ENCODE results near the gene FHOD3.

- TF ChIP-seq CTCF (conservative IDR thresholded peaks at IDR 0.05 in 1 of 2, IDR thresholded peaks at IDR 0.05 in 1 of 2; ENCODE audit: extremely low read depth in 1 of 2, insufficient read depth in 1 of 2, low read depth in 1 of 2, low read length in 2 of 2) (no peak), EZH2 (IDR thresholded peaks at IDR 0.05; ENCODE audit: borderline replicate concordance, low read length) (no peak)
Observed at GRCh38 chr18:36758623-36759022, 461.1 kb downstream of the FHOD3 start.

Measured in mammary epithelial cell (primary cell).